ENCODE results near the gene ZYX. TPM values are rescaled to one million over a fixed set of nuclear protein-coding genes. Genes with fewer than 3 reads are reported as not detected.

Gene ZYX
- polyA plus RNA-seq, 1 experiment, result 32.6 TPM

GRCh38 chr7:143343596-143343995 is 37.5 kb upstream of the ZYX start:
- Histone ChIP-seq H3K4me3 (ENCODE audit: low read depth, low read length) (no peak overlapping the region), H3K27me3 (ENCODE audit: control insufficient read depth, insufficient read depth, low read length) (peaks cover 35% of the 10 kb centered on the region), H3K27ac (ENCODE audit: low read depth, low read length) (no peak overlapping the region), H3K9me3 (ENCODE audit: control insufficient read depth, insufficient read depth, low read length) (no peaks in the 10 kb centered on the region; the same call in 1 of the 2 replicates)
- ChIA-PET POLR2A (no interaction called here), CTCF (interaction anchor here (0.6 to 1.9 kb wide), 4 partner anchors 37 to 128 kb away, joined by 3 to 6 read pairs (median 5); no protein-coding TSS in a partner anchor)
- no peak for TF ChIP-seq CTCF (IDR thresholded peaks at IDR 0.05; ENCODE audit: low read depth, low read length)
- DNase-seq (ENCODE audit: low read depth, low spot score), result no peak

GRCh38 chr7:143345428-143345900 is 35.7 kb upstream of the ZYX start:
- POLR2A ChIA-PET, result interaction anchor here (0.6 kb wide), 1 partner anchor 39 kb away, joined by 3 read pairs; no protein-coding TSS in a partner anchor
- CTCF ChIA-PET, result interaction anchor here (0.8 to 1.5 kb wide), 8 partner anchors 9 to 105 kb away, joined by 3 to 16 read pairs (median 4); no protein-coding TSS in a partner anchor

GRCh38 chr7:143346018-143346417 is 35.1 kb upstream of the ZYX start:
- no peak for DNase-seq (ENCODE audit: low read depth, low spot score)
- no peak overlapping the region for H3K27ac ChIP-seq (ENCODE audit: low read depth, low read length)
- CTCF ChIA-PET, result interaction anchor here (1.0 to 1.5 kb wide), 4 partner anchors 11 to 56 kb away, joined by 3 to 16 read pairs (median 6); no protein-coding TSS in a partner anchor
- no peaks in the 10 kb centered on the region; the same call in 1 of the 2 replicates for H3K9me3 ChIP-seq (ENCODE audit: control insufficient read depth, insufficient read depth, low read length)
- H3K4me3 ChIP-seq (ENCODE audit: low read depth, low read length), result no peak overlapping the region
- POLR2A ChIA-PET, result interaction anchor here (0.6 kb wide), 1 partner anchor 38 kb away, joined by 3 read pairs; no protein-coding TSS in a partner anchor
- TF ChIP-seq CTCF (IDR thresholded peaks at IDR 0.05; ENCODE audit: low read depth, low read length), result no peak
- peaks cover 39% of the 10 kb centered on the region for H3K27me3 ChIP-seq (ENCODE audit: control insufficient read depth, insufficient read depth, low read length)

More at GRCh38 chr7:143345428-143345900, 35.7 kb upstream of the ZYX start:
- Histone ChIP-seq H3K9me3 (ENCODE audit: control insufficient read depth, insufficient read depth, low read length) (no peaks in the 10 kb centered on the region; the same call in 1 of the 2 replicates), H3K27ac (ENCODE audit: low read depth, low read length) (no peak overlapping the region), H3K4me3 (ENCODE audit: low read depth, low read length) (no peak overlapping the region), H3K27me3 (ENCODE audit: control insufficient read depth, insufficient read depth, low read length) (peaks cover 39% of the 10 kb centered on the region)
- peak; percentile 57 for TF ChIP-seq CTCF (IDR thresholded peaks at IDR 0.05; ENCODE audit: low read depth, low read length)
- DNase-seq (ENCODE audit: low read depth, low spot score), result no peak

- H3K27ac ChIP-seq (ENCODE audit: low read depth, low read length), result no peak overlapping the region
- H3K4me3 ChIP-seq (ENCODE audit: low read depth, low read length), result no peak overlapping the region
- TF ChIP-seq CTCF (IDR thresholded peaks at IDR 0.05; ENCODE audit: low read depth, low read length), result no peak
- ChIA-PET POLR2A (no interaction called here), CTCF (no interaction called here)
- peaks cover 39% of the 10 kb centered on the region for H3K27me3 ChIP-seq (ENCODE audit: control insufficient read depth, insufficient read depth, low read length)
- no peak for DNase-seq (ENCODE audit: low read depth, low spot score)
- H3K9me3 ChIP-seq (ENCODE audit: control insufficient read depth, insufficient read depth, low read length), result no peaks in the 10 kb centered on the region; the same call in 1 of the 2 replicates
Observed at GRCh38 chr7:143347950-143348349, 33.2 kb upstream of the ZYX start.

GRCh38 chr7:143351060-143351459 is 30.1 kb upstream of the ZYX start:
- DNase-seq (ENCODE audit: low read depth, low spot score), result no peak
- ChIA-PET CTCF (no interaction called here), POLR2A (no interaction called here)
- Histone ChIP-seq H3K27ac (ENCODE audit: low read depth, low read length) (no peak overlapping the region), H3K4me3 (ENCODE audit: low read depth, low read length) (no peak overlapping the region), H3K9me3 (ENCODE audit: control insufficient read depth, insufficient read depth, low read length) (no peaks in the 10 kb centered on the region), H3K27me3 (ENCODE audit: control insufficient read depth, insufficient read depth, low read length) (peaks cover 35% of the 10 kb centered on the region)
- TF ChIP-seq CTCF (IDR thresholded peaks at IDR 0.05; ENCODE audit: low read depth, low read length), result no peak
